Measurements from ENCODE around the gene BCOR. TPM values are rescaled to one million over a fixed set of nuclear protein-coding genes. Genes with fewer than 3 reads are reported as not detected.

BCOR gene
- total and polyA plus RNA-seq, 2 of the 8 experiments (the other 6 are each of a cell fraction or from before 2014, with no cell fraction given) = 25.0 to 50.8 TPM

- TF ChIP-seq JUND (IDR thresholded peaks at IDR 0.05; ENCODE audit: low read length) = no peak
- TF ChIP-seq CTBP2 (IDR thresholded peaks at IDR 0.05; ENCODE audit: borderline replicate concordance, insufficient read depth, insufficient read length, low read length) = no peak
- TF ChIP-seq SIN3A (conservative IDR thresholded peaks at IDR 0.05 in 1 of 2, IDR thresholded peaks at IDR 0.05 in 1 of 2; ENCODE audit: low read depth in 1 of 2, low read length in 2 of 2) = no peak
- no peak for TF ChIP-seq CEBPB (IDR thresholded peaks at IDR 0.05; ENCODE audit: low read depth, low read length)
- TF ChIP-seq CBX8 (IDR thresholded peaks at IDR 0.05; ENCODE audit: borderline replicate concordance, low read depth, low read length) = no peak
- TF ChIP-seq CREB1 (IDR thresholded peaks at IDR 0.05) = no peak
- TF ChIP-seq CHD1 (IDR thresholded peaks at IDR 0.05; ENCODE audit: low read depth, low read length) = no peak
These were observed 13.8 kb downstream of the BCOR start (continued) for GRCh38 chrX:40083979-40084359.

Measured in H1 (cell line).